ENCODE measurements around the gene ZNF213. TPM values are rescaled to one million over a fixed set of nuclear protein-coding genes. Genes with fewer than 3 reads are reported as not detected.
A peak's percentile ranks its signal among the peaks of the same experiment; 100 is the strongest.

Gene ZNF213
- total RNA-seq, 2 experiments from 2014 or later: 10.8 to 12.1 TPM

- DNase-seq: no peak
- Mint-ChIP-seq H3K9me3 (ENCODE audit: insufficient read depth) (no peaks in the 10 kb centered on the region), H3K4me1 (ENCODE audit: low read depth) (peaks cover 5% of the 10 kb centered on the region), H3K36me3 (ENCODE audit: low read depth) (peaks cover 10% of the 10 kb centered on the region), H3K27me3 (ENCODE audit: low read depth) (no peaks in the 10 kb centered on the region), H3K4me3 (no peak overlapping the region), H3K27ac (no peak overlapping the region)
- POLR2A ChIA-PET: no interaction called here
- CTCF ChIA-PET: interaction anchor here (1.5 to 2.3 kb wide), 2 partner anchors 10 to 13 kb away, joined by 3 to 7 read pairs; partner anchors contain the start of gene ZNF213
- ATAC-seq: no peak
Measured at GRCh38 chr16:3144321-3144983, 9.6 kb downstream of the ZNF213 start.

DNA sequence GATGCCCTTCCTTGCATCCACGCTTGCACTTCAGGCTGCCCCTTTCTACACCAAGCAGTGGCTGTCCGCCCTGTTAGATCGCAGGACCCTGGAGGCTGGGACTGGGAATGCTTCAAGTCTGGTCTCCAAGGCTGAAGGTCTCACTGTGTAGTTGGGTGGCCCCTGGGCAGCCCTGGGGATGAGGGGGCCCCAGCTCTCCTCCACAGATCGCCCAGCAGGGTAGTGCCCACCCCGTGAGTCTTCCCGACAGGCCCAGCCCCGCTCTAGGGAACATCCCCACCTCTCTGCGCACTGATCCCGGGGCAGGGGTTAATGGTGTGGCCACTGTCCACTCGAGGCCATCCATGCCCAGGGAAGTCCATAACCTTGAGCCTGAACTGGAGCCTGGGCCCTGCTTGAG, 10.3 kb downstream of the ZNF213 start:
- ChIA-PET POLR2A (no interaction called here), CTCF (interaction anchor here (1.1 to 2.3 kb wide), 3 partner anchors 11 to 15 kb away, joined by 3 to 7 read pairs (median 3); partner anchors contain the start of gene ZNF213)
- H3K9me3 Mint-ChIP-seq (ENCODE audit: insufficient read depth): no peaks in the 10 kb centered on the region
- no peak for ATAC-seq
- no peak overlapping the region for H3K27ac Mint-ChIP-seq
- no peak for DNase-seq
- H3K27me3 Mint-ChIP-seq (ENCODE audit: low read depth): no peaks in the 10 kb centered on the region
- H3K4me3 Mint-ChIP-seq: no peak overlapping the region
- H3K4me1 Mint-ChIP-seq (ENCODE audit: low read depth): peaks cover 12% of the 10 kb centered on the region
- H3K36me3 Mint-ChIP-seq (ENCODE audit: low read depth): peaks cover 10% of the 10 kb centered on the region

- ATAC-seq: no peak
- Mint-ChIP-seq H3K36me3 (ENCODE audit: low read depth) (peaks cover 10% of the 10 kb centered on the region), H3K9me3 (ENCODE audit: insufficient read depth) (no peaks in the 10 kb centered on the region), H3K27me3 (ENCODE audit: low read depth) (no peaks in the 10 kb centered on the region), H3K27ac (no peak overlapping the region), H3K4me1 (ENCODE audit: low read depth) (peaks cover 14% of the 10 kb centered on the region), H3K4me3 (no peak overlapping the region)
- POLR2A ChIA-PET: no interaction called here
- CTCF ChIA-PET: interaction anchor here (1.1 kb wide), 1 partner anchor 16 kb away, joined by 3 read pairs; no protein-coding TSS in a partner anchor
- no peak for DNase-seq
Measured at GRCh38 chr16:3145660-3146059, 10.8 kb downstream of the ZNF213 start.

GRCh38 chr16:3147046-3147756, 12.4 kb downstream of the ZNF213 start:
- no peak for ATAC-seq
- DNase-seq: no peak
- Mint-ChIP-seq H3K4me3 (no peak overlapping the region), H3K36me3 (ENCODE audit: low read depth) (peaks cover 3% of the 10 kb centered on the region), H3K27ac (no peak overlapping the region), H3K4me1 (ENCODE audit: low read depth) (peaks cover 22% of the 10 kb centered on the region), H3K27me3 (ENCODE audit: low read depth) (peaks cover under 1% of the 10 kb centered on the region), H3K9me3 (ENCODE audit: insufficient read depth) (no peaks in the 10 kb centered on the region)
- ChIA-PET POLR2A (interaction anchor here (0.9 to 1.3 kb wide), 3 partner anchors 13 to 72 kb away, joined by 3 to 7 read pairs (median 3); partner anchors contain the start of gene ZNF213), CTCF (interaction anchor here (1.1 to 6.1 kb wide), 6 partner anchors 11 to 119 kb away, joined by 3 to 86 read pairs (median 4); partner anchors contain the start of gene ZNF213)

DNA sequence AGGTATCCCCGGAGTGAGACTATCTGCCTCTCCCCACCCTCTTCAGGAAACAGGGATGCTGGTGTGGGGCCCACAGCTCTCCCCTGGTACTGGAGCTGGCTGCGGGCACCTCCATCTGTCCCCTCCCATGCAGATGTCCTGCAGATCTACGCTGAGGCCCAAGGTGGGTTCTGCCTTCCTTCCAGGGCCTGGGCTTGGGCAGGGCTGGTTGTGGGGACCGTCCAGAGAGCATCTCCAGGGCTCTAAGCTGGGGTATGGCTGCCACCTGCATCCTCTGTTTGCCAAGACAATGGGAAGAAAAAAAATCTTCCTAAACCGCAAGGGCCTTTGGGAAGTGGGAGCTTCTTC, 12.9 kb downstream of the ZNF213 start:
- H3K27me3 Mint-ChIP-seq (ENCODE audit: low read depth): peaks cover 6% of the 10 kb centered on the region

DNA sequence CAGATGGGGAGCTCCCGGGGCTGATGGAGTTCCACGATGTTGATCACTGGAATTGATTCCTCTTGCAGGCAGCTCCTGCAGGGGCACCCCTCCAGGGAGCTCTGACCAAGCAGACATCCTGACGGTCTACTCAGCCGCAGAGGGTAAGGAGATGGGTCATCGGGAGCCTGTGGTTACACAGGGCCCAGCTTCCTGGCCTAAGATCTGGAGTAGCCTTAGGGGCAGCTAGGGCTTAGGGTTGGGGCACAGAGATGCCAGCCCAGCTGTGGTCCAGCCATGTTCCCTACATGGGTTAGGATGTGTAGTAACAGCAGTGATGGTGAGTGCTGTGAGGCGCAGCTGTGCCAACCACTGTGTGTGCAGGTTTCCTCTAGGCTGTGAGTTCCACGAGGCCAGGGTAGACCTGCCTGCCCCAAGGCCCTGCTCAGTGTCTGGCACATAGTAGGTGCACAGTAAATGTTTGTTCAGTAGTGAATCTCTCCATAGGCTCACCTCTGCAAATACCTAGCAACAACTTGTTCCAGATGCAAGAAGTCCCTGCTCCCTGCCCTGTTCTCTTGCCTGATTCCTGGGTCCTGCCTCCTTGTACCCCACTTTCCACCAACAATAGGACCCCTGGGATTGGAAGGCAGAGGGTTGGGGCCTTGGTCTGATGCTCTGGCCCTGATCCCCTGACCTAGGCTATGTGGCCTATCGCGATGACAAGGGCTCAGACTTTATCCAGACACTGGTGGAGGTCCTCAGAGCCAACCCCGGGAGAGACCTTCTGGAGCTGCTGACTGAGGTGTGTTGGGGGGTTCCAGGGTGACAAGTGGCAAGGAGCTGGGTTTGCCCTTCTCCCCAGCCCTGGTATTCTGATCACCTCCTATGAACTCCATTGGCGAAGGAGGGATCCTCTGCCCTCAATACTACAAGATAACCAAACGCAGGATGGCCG, 13.7 kb downstream of the ZNF213 start:
- CTCF ChIA-PET: interaction anchor here (0.8 to 6.1 kb wide), 11 partner anchors 9 to 146 kb away, joined by 3 to 86 read pairs (median 4); partner anchors contain the start of gene ZNF213
- Mint-ChIP-seq H3K9me3 (ENCODE audit: insufficient read depth) (peaks cover 4% of the 10 kb centered on the region), H3K4me3 (peak overlapping the region; percentile 85), H3K27ac (no peak overlapping the region), H3K27me3 (ENCODE audit: low read depth) (peaks cover 8% of the 10 kb centered on the region), H3K36me3 (ENCODE audit: low read depth) (peaks cover 4% of the 10 kb centered on the region), H3K4me1 (ENCODE audit: low read depth) (peaks cover 30% of the 10 kb centered on the region)
- POLR2A ChIA-PET: interaction anchor here (0.7 to 1.4 kb wide), 7 partner anchors 12 to 101 kb away, joined by 3 to 7 read pairs (median 3); partner anchors contain the start of gene ZNF213
- ATAC-seq: no peak
- no peak for DNase-seq

More for the DNA sequence above, 12.9 kb downstream of the ZNF213 start:
- Mint-ChIP-seq H3K27ac (no peak overlapping the region), H3K4me1 (ENCODE audit: low read depth) (peaks cover 28% of the 10 kb centered on the region), H3K9me3 (ENCODE audit: insufficient read depth) (peaks cover 2% of the 10 kb centered on the region), H3K36me3 (ENCODE audit: low read depth) (peaks cover 4% of the 10 kb centered on the region), H3K4me3 (no peak overlapping the region)
- CTCF ChIA-PET: interaction anchor here (1.1 to 6.1 kb wide), 7 partner anchors 11 to 120 kb away, joined by 3 to 86 read pairs (median 4); partner anchors contain the start of gene ZNF213
- ATAC-seq (no peak), DNase-seq (no peak)
- POLR2A ChIA-PET: interaction anchor here (0.7 to 1.3 kb wide), 4 partner anchors 13 to 72 kb away, joined by 3 to 7 read pairs (median 3); partner anchors contain the start of gene ZNF213

DNA sequence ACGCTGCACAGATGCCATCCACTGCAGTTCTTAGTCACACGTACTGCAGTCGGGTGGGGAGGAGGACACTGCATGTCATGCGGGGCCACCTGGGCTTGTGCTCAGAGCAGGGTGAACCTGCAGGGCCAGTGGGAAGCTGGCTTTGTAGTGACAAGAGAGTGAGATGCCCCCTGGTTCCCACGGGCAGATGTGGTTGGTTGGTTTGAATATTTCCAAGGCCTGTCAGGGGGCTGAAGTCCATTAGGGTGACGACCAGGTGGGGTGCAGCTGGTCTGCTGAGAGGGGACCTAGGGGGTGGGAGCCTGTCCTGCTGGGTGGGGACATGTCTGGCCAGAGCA, 14.3 kb downstream of the ZNF213 start:
- ChIA-PET POLR2A (interaction anchor here (1.1 to 2.1 kb wide), 7 partner anchors 9 to 134 kb away, joined by 3 to 9 read pairs (median 4); partner anchors contain the start of gene ZNF213), CTCF (interaction anchor here (0.6 to 6.1 kb wide), 11 partner anchors 9 to 295 kb away, joined by 3 to 86 read pairs (median 4); partner anchors contain the start of genes NAA60 and ZNF213)
- ATAC-seq (no peak), DNase-seq (no peak)
- Mint-ChIP-seq H3K36me3 (ENCODE audit: low read depth) (peaks cover 4% of the 10 kb centered on the region), H3K27ac (peak overlapping the region; percentile 87), H3K4me1 (ENCODE audit: low read depth) (peaks cover 30% of the 10 kb centered on the region), H3K9me3 (ENCODE audit: insufficient read depth) (peaks cover 4% of the 10 kb centered on the region), H3K4me3 (peak overlapping the region; percentile 85), H3K27me3 (ENCODE audit: low read depth) (peaks cover 9% of the 10 kb centered on the region)

DNA sequence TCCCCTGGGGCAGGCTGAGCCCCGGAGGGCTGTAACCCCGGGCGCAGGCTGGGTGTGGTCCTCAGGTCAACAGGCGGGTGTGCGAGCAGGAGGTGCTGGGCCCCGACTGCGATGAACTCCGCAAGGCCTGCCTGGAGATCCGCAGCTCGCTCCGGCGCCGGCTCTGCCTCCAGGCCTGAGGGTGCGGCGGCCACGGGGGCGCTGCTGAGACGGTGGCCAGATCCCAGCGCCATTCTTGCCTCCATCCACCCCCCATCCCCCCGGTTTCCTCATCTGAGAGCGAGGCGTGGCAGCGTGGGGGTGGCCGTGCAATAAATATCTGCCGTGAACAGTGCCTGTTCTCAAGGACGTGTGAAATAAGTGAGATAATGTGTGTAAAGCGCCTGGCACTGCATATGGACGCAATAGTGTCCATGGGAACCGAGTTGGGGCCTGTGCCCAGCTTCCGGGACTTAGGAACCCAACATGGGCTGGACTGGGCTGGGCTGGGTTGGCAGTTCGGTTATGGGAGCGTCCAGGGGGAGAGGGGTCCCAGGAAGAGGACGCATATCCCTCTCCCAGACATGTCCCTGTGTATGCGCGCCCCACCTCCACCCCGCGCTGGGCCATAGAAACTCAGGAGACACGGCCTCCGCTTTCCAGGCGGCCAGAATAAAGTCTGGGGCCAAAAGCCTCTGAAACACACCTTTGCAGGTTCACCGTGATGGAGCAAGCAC, 15.0 kb downstream of the ZNF213 start:
- Mint-ChIP-seq H3K4me1 (ENCODE audit: low read depth) (peaks cover 30% of the 10 kb centered on the region), H3K9me3 (ENCODE audit: insufficient read depth) (peaks cover 4% of the 10 kb centered on the region), H3K27me3 (ENCODE audit: low read depth) (peaks cover 11% of the 10 kb centered on the region), H3K36me3 (ENCODE audit: low read depth) (peaks cover 4% of the 10 kb centered on the region), H3K27ac (peak overlapping the region; percentile 87), H3K4me3 (peak overlapping the region; percentile 85)
- ATAC-seq (peak; percentile 12), DNase-seq (peak; percentile 72)
- ChIA-PET CTCF (interaction anchor here (0.6 to 6.1 kb wide), 23 partner anchors 9 to 294 kb away, joined by 3 to 86 read pairs (median 4); partner anchors contain the start of genes NAA60, ZNF213 and ZNF263), POLR2A (interaction anchor here (0.6 to 2.1 kb wide), 12 partner anchors 9 to 397 kb away, joined by 3 to 16 read pairs (median 4); partner anchors contain the start of gene ZNF213)

DNA sequence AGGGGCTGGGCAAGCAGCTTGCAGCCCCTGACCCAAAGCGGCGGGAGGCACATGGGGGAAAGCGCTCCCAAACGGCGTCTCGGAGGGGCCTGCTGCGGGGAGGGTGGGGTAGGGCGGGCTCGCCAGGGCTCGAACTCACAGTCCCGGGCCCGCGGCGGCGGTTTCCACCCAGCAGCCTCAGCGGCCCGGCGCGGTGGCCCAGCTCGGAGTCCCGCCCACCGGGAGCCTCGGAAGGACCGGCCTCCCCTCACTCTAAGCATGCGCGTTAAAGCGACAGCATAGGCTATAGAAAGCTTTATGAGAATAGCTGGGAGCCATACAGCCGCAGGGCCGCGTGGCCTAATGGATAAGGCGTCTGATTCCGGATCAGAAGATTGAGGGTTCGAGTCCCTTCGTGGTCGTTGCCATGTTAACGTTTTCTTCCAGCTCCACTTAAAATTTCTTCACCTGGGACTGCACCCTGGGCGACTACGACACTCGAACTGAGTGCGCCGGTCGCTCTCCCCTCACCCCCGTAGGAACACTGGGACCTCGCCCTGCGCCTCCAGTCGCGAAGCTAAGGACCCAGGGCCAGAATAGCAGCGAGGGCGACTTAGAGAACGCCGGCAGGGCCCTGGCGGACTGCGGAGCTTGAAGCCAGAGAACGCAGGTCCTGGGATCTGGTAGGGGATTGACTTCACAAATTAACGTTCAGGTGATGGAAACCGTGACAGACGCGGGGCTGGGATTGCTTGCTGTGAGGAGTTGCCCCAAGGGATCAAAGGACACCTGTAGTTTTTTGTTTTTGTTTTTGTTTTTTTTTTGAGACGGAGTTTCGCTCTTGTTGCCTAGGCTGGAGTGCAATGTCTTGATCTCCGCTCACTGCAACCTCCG, 15.8 kb downstream of the ZNF213 start:
- peak; percentile 98 for DNase-seq
- Mint-ChIP-seq H3K27ac (peak overlapping the region; percentile 87), H3K9me3 (ENCODE audit: insufficient read depth) (peaks cover 4% of the 10 kb centered on the region), H3K4me1 (ENCODE audit: low read depth) (peaks cover 38% of the 10 kb centered on the region), H3K4me3 (peak overlapping the region; percentile 85), H3K36me3 (ENCODE audit: low read depth) (peaks cover 4% of the 10 kb centered on the region), H3K27me3 (ENCODE audit: low read depth) (peaks cover 17% of the 10 kb centered on the region)
- CTCF ChIA-PET: interaction anchor here (0.5 to 6.1 kb wide), 21 partner anchors 10 to 1730 kb away, joined by 3 to 86 read pairs (median 5); partner anchors contain the start of genes UQCC4, ZNF213 and ZNF263
- POLR2A ChIA-PET: interaction anchor here (0.6 to 2.1 kb wide), 11 partner anchors 8 to 398 kb away, joined by 3 to 16 read pairs (median 4); partner anchors contain the start of gene ZNF213
- ATAC-seq: peak; percentile 84

DNA sequence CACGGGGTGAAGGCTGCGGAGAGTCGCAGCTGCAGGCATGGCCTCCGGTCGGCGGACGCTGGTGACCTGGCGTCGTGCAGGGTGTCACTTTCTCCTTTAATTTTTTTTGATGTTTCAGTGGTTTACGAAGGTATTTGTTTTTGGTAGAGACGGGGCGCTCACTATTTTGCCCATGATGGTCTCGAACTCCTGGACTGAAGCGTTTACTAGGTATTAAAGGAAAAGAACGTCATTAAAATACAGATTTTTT, 17.1 kb downstream of the ZNF213 start:
- peaks cover 4% of the 10 kb centered on the region for H3K36me3 Mint-ChIP-seq (ENCODE audit: low read depth)
- peaks cover 4% of the 10 kb centered on the region for H3K9me3 Mint-ChIP-seq (ENCODE audit: insufficient read depth)
- ChIA-PET CTCF (interaction anchor here (1.1 to 6.1 kb wide), 3 partner anchors 11 to 94 kb away, joined by 3 to 86 read pairs (median 4); no protein-coding TSS in a partner anchor), POLR2A (no interaction called here)
- DNase-seq (peak; percentile 60), ATAC-seq (no peak)
- H3K27me3 Mint-ChIP-seq (ENCODE audit: low read depth): peaks cover 17% of the 10 kb centered on the region
- peaks cover 39% of the 10 kb centered on the region for H3K4me1 Mint-ChIP-seq (ENCODE audit: low read depth)
- peak overlapping the region; percentile 79 for H3K4me3 Mint-ChIP-seq
- peak overlapping the region; percentile 90 for H3K27ac Mint-ChIP-seq

Data from activated CD8-positive, alpha-beta T cell treated with anti-CD3 and anti-CD28 coated beads, Interleukin-2, amount 10 ng/mL, durations not matched to agents 7 days and 5 days (primary cell).